Testis (tissue), 3 donors: Measurements from ENCODE around the gene SNRPD3. TPM values are rescaled to one million over a fixed set of nuclear protein-coding genes. Genes with fewer than 3 reads are reported as not detected.

Experiments used
- DNase-seq: peaks from one replicate; pipeline ENCODE4 v3.0.0-alpha.2; 2019
- H3K27ac ChIP-seq, 2 donors: fragments of 200-600 bp; sonication (generic); one replicate each; pipeline ENCODE4 v1.5.1; 2019
- H3K27me3 ChIP-seq: fragments of 200-600 bp; sonication (generic); one replicate; pipeline ENCODE4 v1.5.1; 2019
- H3K36me3 ChIP-seq: fragments of 200-600 bp; sonication (generic); one replicate; pipeline ENCODE4 v1.5.1; 2017; ENCODE audit warnings: low read depth; ENCODE audit errors: missing control alignments
- H3K4me1 ChIP-seq: fragments of 200-600 bp; sonication (generic); one replicate; pipeline ENCODE4 v1.5.1; 2019
- H3K4me3 ChIP-seq, 2 donors: fragments of 200-600 bp; sonication (generic); one replicate each; pipeline ENCODE4 v1.5.1; 2017 to 2019
- H3K9me3 ChIP-seq: fragments of 200-600 bp; sonication (generic); one replicate; pipeline ENCODE4 v1.5.1; 2017
- CTCF ChIP-seq, 3 experiments: fragments of 450-650 bp in 2 of 3; fragments of 200-600 bp in 1 of 3; sonication (generic) in 1 of 3; IDR thresholded peaks; one replicate each; pipeline ENCODE4 v1.5.1; 2016 to 2019; ENCODE audit warnings: antibody characterized with exemption in 3 of 3, mild to moderate bottlenecking in 2 of 3, moderate library complexity in 1 of 3
- POLR2A ChIP-seq: fragments of 450-650 bp; IDR thresholded peaks from one replicate; pipeline ENCODE4 v1.6.1; 2017; ENCODE audit warnings: antibody characterized with exemption, mild to moderate bottlenecking, moderate library complexity
- WGBS, 2 donors: methylation state at CpG; one replicate each; pipeline ENCODE4 v1.1.5; 2018; 5-methylcytosine and 5-hydroxymethylcytosine counted together
- intact Hi-C: fragments of 100-400 bp; cut with DNase I; formaldehyde crosslinking; loops from one replicate; pipeline ENCODE4 v1.15.1; 2023; ENCODE audit warnings: low total_unique reads
- polyA plus RNA-seq: library from polyadenylated mRNA; stranded (reverse); fragments of 350-450 nt; fragmentation: Illumina TruSeq; extraction: RNeasy Lipid Tissue Mini Kit (QIAGEN cat#74804); gene quantifications from one replicate; pipeline ENCODE4 v1.2.3, GENCODE V29; 2014; ENCODE audit warnings: low read depth, low replicate concordance; ENCODE audit not compliant: insufficient read depth
- total RNA-seq, 2 donors: library from RNA; depleted of rRNA; stranded (reverse); fragments of >200 nt; gene quantifications; one replicate each; pipeline ENCODE4 v1.2.3, GENCODE V29; 2016

The SNRPD3 gene
- total and polyA plus RNA-seq, 3 donors from 2014 or later, result 75.5 to 175 (median 117) TPM

GRCh38 chr22:24583221-24584165 is 27.7 kb downstream of the SNRPD3 start:
- WGBS, 2 donors, result 44 to 47% methylated on average over 12 to 19 of the region's 19 CpGs
- Histone ChIP-seq H3K27me3 (no peaks in the 10 kb centered on the region), H3K9me3 (no peaks in the 10 kb centered on the region), H3K36me3 (no peaks in the 10 kb centered on the region), H3K4me3 (no peak overlapping the region), H3K27ac (peak overlapping the region; percentile 76 to 81), H3K4me1 (peaks cover 37% of the 10 kb centered on the region)
- intact Hi-C loops, result no loop called here
- TF ChIP-seq CTCF (IDR thresholded peaks at IDR 0.05) (no peak), POLR2A (no peak)
- DNase-seq, result peak; percentile 73

- H3K36me3 ChIP-seq, result no peaks in the 10 kb centered on the region
- H3K27ac ChIP-seq, result peak overlapping the region; percentile 76 to 81
- H3K9me3 ChIP-seq, result no peaks in the 10 kb centered on the region
- intact Hi-C loops, result no loop called here
- H3K4me1 ChIP-seq, result peaks cover 43% of the 10 kb centered on the region
- no peak for DNase-seq
- no peaks in the 10 kb centered on the region for H3K27me3 ChIP-seq
- no peak overlapping the region for H3K4me3 ChIP-seq
- no peak for TF ChIP-seq POLR2A
- TF ChIP-seq CTCF (IDR thresholded peaks at IDR 0.05), result no peak
- WGBS, 2 donors, result 69 to 79% methylated on average over 5 of the region's 5 CpGs
Measured at GRCh38 chr22:24584166-24584790, 28.5 kb downstream of the SNRPD3 start.

GRCh38 chr22:24584871-24585411 is 29.1 kb downstream of the SNRPD3 start:
- no peaks in the 10 kb centered on the region for H3K9me3 ChIP-seq
- no peaks in the 10 kb centered on the region for H3K36me3 ChIP-seq
- H3K4me1 ChIP-seq, result peaks cover 50% of the 10 kb centered on the region
- intact Hi-C loops, result no loop called here
- DNase-seq, result no peak
- H3K4me3 ChIP-seq, result no peak overlapping the region
- H3K27ac ChIP-seq, result peak overlapping the region; percentile 76 to 81
- TF ChIP-seq CTCF (IDR thresholded peaks at IDR 0.05) (no peak), POLR2A (no peak)
- H3K27me3 ChIP-seq, result no peaks in the 10 kb centered on the region
- WGBS, 2 donors, result 59 to 100% methylated on average over 1 to 10 of the region's 10 CpGs

GRCh38 chr22:24585461-24585860 is 29.7 kb downstream of the SNRPD3 start:
- H3K27ac ChIP-seq, result peak overlapping the region in 1 of 2 donors; percentile 81
- WGBS, 2 donors, result 97 to 100% methylated on average over 1 to 3 of the region's 3 CpGs
- H3K9me3 ChIP-seq, result no peaks in the 10 kb centered on the region
- H3K27me3 ChIP-seq, result no peaks in the 10 kb centered on the region
- DNase-seq, result no peak
- H3K4me1 ChIP-seq, result peaks cover 55% of the 10 kb centered on the region
- no peak for TF ChIP-seq POLR2A
- H3K36me3 ChIP-seq, result no peaks in the 10 kb centered on the region
- H3K4me3 ChIP-seq, result no peak overlapping the region
- intact Hi-C loops, result no loop called here

GRCh38 chr22:24585927-24586546 is 30.2 kb downstream of the SNRPD3 start:
- H3K27me3 ChIP-seq, result no peaks in the 10 kb centered on the region
- H3K4me3 ChIP-seq, result no peak overlapping the region
- 84 to 96% methylated on average over 9 to 24 of the region's 24 CpGs for WGBS, 2 donors
- H3K36me3 ChIP-seq, result no peaks in the 10 kb centered on the region
- peaks cover 61% of the 10 kb centered on the region for H3K4me1 ChIP-seq
- no peak for TF ChIP-seq CTCF (IDR thresholded peaks at IDR 0.05)
- TF ChIP-seq POLR2A, result no peak
- H3K27ac ChIP-seq, result no peak overlapping the region
- no peak for DNase-seq
- H3K9me3 ChIP-seq, result no peaks in the 10 kb centered on the region
- intact Hi-C loops, result no loop called here
